ENCODE results near the gene PRICKLE1.

GRCh38 chr12:42486407-42486806 is 103.1 kb downstream of the PRICKLE1 start:
- TF ChIP-seq CTCF (IDR thresholded peaks at IDR 0.05) (no peak), POLR2A (IDR thresholded peaks at IDR 0.05) (no peak)

Measured in uterus (tissue), 2 donors.